HepG2 (cell line): ENCODE results near the gene PRKAR1B.

Source experiments
- AKAP8 ChIP-seq: sonication (generic); formaldehyde crosslinking; IDR thresholded peaks from 2 replicates; pipeline ENCODE4 v1.5.1; 2020; ENCODE audit warnings: mild to moderate bottlenecking, missing genetic modification reagents
- CCDC6 ChIP-seq: sonication (generic); formaldehyde crosslinking; IDR thresholded peaks from 2 replicates; pipeline ENCODE4 v1.8.1; 2022; ENCODE audit warnings: mild to moderate bottlenecking, missing genetic modification reagents, moderate library complexity
- EZH2 ChIP-seq: conservative IDR thresholded peaks from 2 replicates; pipeline ENCODE4 v1.6.1; 2012; ENCODE audit warnings: mild to moderate bottlenecking, low read depth, low read length, moderate library complexity
- KLF11 ChIP-seq: IDR thresholded peaks from 2 replicates; pipeline ENCODE4 v1.6.1; 2016; ENCODE audit warnings: missing compliant biosample characterization
- MIER2 ChIP-seq: IDR thresholded peaks from 2 replicates; pipeline ENCODE4 v1.6.1; 2016; ENCODE audit warnings: missing biosample characterization, missing genetic modification reagents
- ZNF24 ChIP-seq: fragments of 450-650 bp; IDR thresholded peaks from 2 replicates; pipeline ENCODE4 v1.6.1; 2017; ENCODE audit warnings: antibody characterized with exemption, mild to moderate bottlenecking
- ZNF530 ChIP-seq: sonication (generic); formaldehyde crosslinking; IDR thresholded peaks from 2 replicates; pipeline ENCODE4 v1.5.0; 2020; ENCODE audit warnings: low read depth, mild to moderate bottlenecking, missing genetic modification reagents
- ZSCAN21 ChIP-seq: sonication (generic); formaldehyde crosslinking; IDR thresholded peaks from 2 replicates; pipeline ENCODE4 v1.8.0; 2022; ENCODE audit warnings: mild to moderate bottlenecking, missing genetic modification reagents, moderate library complexity, borderline replicate concordance
- TF ChIP-seq, protein P1 (sequence below): sonication (generic); formaldehyde crosslinking; IDR thresholded peaks from 2 replicates; pipeline ENCODE4 v1.8.1; 2023; ENCODE audit warnings: missing genetic modification reagents, inconsistent platforms, borderline replicate concordance
- TF ChIP-seq, protein P2 (sequence below): sonication (generic); formaldehyde crosslinking; IDR thresholded peaks from 2 replicates; pipeline ENCODE4 v1.5.0; 2020; ENCODE audit warnings: mild to moderate bottlenecking, missing genetic modification reagents, moderate library complexity
- TF ChIP-seq, protein P3 (sequence below): sonication (generic); formaldehyde crosslinking; IDR thresholded peaks from 2 replicates; pipeline ENCODE4 v1.4.0; 2020; ENCODE audit warnings: missing genetic modification reagents
- TF ChIP-seq, protein P4 (sequence below): IDR thresholded peaks from 2 replicates; pipeline ENCODE4 v1.6.1; 2012; ENCODE audit warnings: inconsistent platforms
- TF ChIP-seq, protein P5 (sequence below): sonication (generic); formaldehyde crosslinking; IDR thresholded peaks from 2 replicates; pipeline ENCODE4 v1.5.0; 2020; ENCODE audit warnings: missing genetic modification reagents
- TF ChIP-seq, protein P6 (sequence below): sonication (generic); formaldehyde crosslinking; IDR thresholded peaks from 2 replicates; pipeline ENCODE4 v1.9.0; 2022; ENCODE audit warnings: missing genetic modification reagents, mild to moderate bottlenecking, borderline replicate concordance

DNA sequence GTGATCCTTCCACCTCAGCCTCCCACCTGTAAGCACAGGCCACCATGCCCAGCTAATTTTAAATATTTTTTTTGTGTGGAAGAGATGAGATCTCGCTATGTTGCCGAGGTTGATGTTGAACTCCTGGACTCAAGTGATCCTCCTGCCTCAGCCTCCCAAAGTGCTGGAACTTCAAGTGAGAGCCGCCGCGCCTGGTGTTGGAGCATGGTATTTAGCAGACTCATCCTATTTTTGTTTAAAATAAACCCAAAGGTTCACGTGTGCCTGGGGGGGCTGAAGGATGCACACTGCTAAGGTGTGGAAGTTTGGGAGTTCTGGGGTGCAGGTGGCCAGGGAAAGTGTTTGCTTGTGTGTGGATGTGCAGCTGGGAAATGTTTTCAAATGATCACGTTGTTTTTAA, 225.6 kb downstream of the PRKAR1B start:
- TF ChIP-seq MIER2 (CRISPR knock-in tag) (no peak), AKAP8 (CRISPR knock-in tag) (no peak), EZH2 (no peak), ZSCAN21 (no peak), KLF11 (no peak), ZNF24 (no peak), CCDC6 (CRISPR knock-in tag) (no peak), ZNF530 (CRISPR knock-in tag) (no peak)
- TF ChIP-seq, protein P1, sequence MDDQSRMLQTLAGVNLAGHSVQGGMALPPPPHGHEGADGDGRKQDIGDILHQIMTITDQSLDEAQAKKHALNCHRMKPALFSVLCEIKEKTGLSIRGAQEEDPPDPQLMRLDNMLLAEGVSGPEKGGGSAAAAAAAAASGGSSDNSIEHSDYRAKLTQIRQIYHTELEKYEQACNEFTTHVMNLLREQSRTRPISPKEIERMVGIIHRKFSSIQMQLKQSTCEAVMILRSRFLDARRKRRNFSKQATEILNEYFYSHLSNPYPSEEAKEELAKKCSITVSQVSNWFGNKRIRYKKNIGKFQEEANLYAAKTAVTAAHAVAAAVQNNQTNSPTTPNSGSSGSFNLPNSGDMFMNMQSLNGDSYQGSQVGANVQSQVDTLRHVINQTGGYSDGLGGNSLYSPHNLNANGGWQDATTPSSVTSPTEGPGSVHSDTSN = no peak
- TF ChIP-seq, protein P2, sequence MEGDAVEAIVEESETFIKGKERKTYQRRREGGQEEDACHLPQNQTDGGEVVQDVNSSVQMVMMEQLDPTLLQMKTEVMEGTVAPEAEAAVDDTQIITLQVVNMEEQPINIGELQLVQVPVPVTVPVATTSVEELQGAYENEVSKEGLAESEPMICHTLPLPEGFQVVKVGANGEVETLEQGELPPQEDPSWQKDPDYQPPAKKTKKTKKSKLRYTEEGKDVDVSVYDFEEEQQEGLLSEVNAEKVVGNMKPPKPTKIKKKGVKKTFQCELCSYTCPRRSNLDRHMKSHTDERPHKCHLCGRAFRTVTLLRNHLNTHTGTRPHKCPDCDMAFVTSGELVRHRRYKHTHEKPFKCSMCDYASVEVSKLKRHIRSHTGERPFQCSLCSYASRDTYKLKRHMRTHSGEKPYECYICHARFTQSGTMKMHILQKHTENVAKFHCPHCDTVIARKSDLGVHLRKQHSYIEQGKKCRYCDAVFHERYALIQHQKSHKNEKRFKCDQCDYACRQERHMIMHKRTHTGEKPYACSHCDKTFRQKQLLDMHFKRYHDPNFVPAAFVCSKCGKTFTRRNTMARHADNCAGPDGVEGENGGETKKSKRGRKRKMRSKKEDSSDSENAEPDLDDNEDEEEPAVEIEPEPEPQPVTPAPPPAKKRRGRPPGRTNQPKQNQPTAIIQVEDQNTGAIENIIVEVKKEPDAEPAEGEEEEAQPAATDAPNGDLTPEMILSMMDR = no peak
- TF ChIP-seq, protein P3, sequence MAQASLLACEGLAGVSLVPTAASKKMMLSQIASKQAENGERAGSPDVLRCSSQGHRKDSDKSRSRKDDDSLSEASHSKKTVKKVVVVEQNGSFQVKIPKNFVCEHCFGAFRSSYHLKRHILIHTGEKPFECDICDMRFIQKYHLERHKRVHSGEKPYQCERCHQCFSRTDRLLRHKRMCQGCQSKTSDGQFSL (CRISPR knock-in tag) = no peak
- TF ChIP-seq, protein P4, sequence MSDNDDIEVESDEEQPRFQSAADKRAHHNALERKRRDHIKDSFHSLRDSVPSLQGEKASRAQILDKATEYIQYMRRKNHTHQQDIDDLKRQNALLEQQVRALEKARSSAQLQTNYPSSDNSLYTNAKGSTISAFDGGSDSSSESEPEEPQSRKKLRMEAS = no peak
- TF ChIP-seq, protein P5, sequence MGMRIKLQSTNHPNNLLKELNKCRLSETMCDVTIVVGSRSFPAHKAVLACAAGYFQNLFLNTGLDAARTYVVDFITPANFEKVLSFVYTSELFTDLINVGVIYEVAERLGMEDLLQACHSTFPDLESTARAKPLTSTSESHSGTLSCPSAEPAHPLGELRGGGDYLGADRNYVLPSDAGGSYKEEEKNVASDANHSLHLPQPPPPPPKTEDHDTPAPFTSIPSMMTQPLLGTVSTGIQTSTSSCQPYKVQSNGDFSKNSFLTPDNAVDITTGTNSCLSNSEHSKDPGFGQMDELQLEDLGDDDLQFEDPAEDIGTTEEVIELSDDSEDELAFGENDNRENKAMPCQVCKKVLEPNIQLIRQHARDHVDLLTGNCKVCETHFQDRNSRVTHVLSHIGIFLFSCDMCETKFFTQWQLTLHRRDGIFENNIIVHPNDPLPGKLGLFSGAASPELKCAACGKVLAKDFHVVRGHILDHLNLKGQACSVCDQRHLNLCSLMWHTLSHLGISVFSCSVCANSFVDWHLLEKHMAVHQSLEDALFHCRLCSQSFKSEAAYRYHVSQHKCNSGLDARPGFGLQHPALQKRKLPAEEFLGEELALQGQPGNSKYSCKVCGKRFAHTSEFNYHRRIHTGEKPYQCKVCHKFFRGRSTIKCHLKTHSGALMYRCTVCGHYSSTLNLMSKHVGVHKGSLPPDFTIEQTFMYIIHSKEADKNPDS (CRISPR knock-in tag) = no peak
- TF ChIP-seq, protein P6, sequence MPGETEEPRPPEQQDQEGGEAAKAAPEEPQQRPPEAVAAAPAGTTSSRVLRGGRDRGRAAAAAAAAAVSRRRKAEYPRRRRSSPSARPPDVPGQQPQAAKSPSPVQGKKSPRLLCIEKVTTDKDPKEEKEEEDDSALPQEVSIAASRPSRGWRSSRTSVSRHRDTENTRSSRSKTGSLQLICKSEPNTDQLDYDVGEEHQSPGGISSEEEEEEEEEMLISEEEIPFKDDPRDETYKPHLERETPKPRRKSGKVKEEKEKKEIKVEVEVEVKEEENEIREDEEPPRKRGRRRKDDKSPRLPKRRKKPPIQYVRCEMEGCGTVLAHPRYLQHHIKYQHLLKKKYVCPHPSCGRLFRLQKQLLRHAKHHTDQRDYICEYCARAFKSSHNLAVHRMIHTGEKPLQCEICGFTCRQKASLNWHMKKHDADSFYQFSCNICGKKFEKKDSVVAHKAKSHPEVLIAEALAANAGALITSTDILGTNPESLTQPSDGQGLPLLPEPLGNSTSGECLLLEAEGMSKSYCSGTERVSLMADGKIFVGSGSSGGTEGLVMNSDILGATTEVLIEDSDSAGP (CRISPR knock-in tag) = no peak
